Effector memory CD4-positive, alpha-beta T cell (primary cell): Measurements from ENCODE around the gene UQCC3.
A peak's percentile ranks its signal among the peaks of the same experiment; 100 is the strongest.

Source experiments
- DNase-seq, 3 donors: peaks; one replicate each; pipeline ENCODE4 v3.0.0-alpha.2; 2020
- H3K27ac ChIP-seq: 2 replicates; pipeline ENCODE4 v1.7.0; 2013; ENCODE audit warnings: mild to moderate bottlenecking, low read length, moderate library complexity; ENCODE audit not compliant: insufficient read depth, poor library complexity, severe bottlenecking
- H3K27me3 ChIP-seq: replicated peaks from 2 replicates; pipeline ENCODE4 v1.7.0; 2013; ENCODE audit warnings: mild to moderate bottlenecking, low read length; ENCODE audit not compliant: insufficient read depth, control insufficient read depth, poor library complexity, severe bottlenecking
- H3K36me3 ChIP-seq: 2 replicates; pipeline ENCODE4 v1.7.0; 2013; ENCODE audit warnings: mild to moderate bottlenecking, low read length, moderate library complexity; ENCODE audit not compliant: control insufficient read depth, insufficient read depth
- H3K4me1 ChIP-seq: 2 replicates; pipeline ENCODE4 v1.7.0; 2013; ENCODE audit warnings: low read length, mild to moderate bottlenecking; ENCODE audit not compliant: control insufficient read depth, insufficient read depth, poor library complexity, severe bottlenecking
- H3K4me3 ChIP-seq: 2 replicates; pipeline ENCODE4 v1.7.0; 2013; ENCODE audit warnings: low read length, low read depth, mild to moderate bottlenecking; ENCODE audit not compliant: insufficient read depth, poor library complexity, severe bottlenecking
- H3K9me3 ChIP-seq: 2 replicates; pipeline ENCODE4 v1.7.0; 2013; ENCODE audit warnings: mild to moderate bottlenecking, low read length, moderate library complexity; ENCODE audit not compliant: control insufficient read depth

UQCC3 gene

GRCh38 chr11:62710001-62710345 lies 38.5 kb downstream of the UQCC3 start:
- H3K27me3 ChIP-seq: no peaks in the 10 kb centered on the region
- H3K4me3 ChIP-seq: peak overlapping the region; percentile 70
- peaks cover 18% of the 10 kb centered on the region for H3K36me3 ChIP-seq
- peak overlapping the region; percentile 95 for H3K27ac ChIP-seq
- H3K4me1 ChIP-seq: peaks cover 32% of the 10 kb centered on the region
- H3K9me3 ChIP-seq: no peaks in the 10 kb centered on the region
- DNase-seq: no peak

GRCh38 chr11:62712276-62712812 lies 40.9 kb downstream of the UQCC3 start:
- peaks cover 17% of the 10 kb centered on the region for H3K4me1 ChIP-seq
- DNase-seq: no peak
- no peaks in the 10 kb centered on the region for H3K27me3 ChIP-seq
- no peak overlapping the region for H3K4me3 ChIP-seq
- H3K9me3 ChIP-seq: no peaks in the 10 kb centered on the region
- H3K36me3 ChIP-seq: peaks cover 42% of the 10 kb centered on the region
- H3K27ac ChIP-seq: peak overlapping the region; percentile 33

DNA sequence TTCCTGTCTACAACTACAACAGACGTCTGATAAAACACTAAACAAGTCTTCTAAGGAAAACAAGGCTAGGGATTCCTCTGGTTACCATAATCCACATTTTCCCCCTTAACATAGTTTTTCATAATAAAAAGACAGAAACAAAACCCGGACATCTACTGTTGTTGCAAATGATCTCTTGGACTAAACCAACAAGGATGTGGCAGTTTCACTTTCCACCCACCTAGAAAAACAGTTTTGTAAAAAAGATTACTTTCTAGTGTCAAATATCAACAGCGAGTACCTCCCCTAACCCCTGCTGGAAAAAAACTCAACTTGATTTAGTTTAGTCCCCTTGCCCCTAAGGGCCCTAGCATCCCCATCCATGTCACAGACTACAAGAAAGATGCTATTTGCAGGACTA lies 41.4 kb downstream of the UQCC3 start:
- H3K27ac ChIP-seq: peak overlapping the region; percentile 33
- H3K9me3 ChIP-seq: no peaks in the 10 kb centered on the region
- no peak for DNase-seq
- peaks cover 17% of the 10 kb centered on the region for H3K4me1 ChIP-seq
- peaks cover 46% of the 10 kb centered on the region for H3K36me3 ChIP-seq
- no peaks in the 10 kb centered on the region for H3K27me3 ChIP-seq
- no peak overlapping the region for H3K4me3 ChIP-seq

DNA sequence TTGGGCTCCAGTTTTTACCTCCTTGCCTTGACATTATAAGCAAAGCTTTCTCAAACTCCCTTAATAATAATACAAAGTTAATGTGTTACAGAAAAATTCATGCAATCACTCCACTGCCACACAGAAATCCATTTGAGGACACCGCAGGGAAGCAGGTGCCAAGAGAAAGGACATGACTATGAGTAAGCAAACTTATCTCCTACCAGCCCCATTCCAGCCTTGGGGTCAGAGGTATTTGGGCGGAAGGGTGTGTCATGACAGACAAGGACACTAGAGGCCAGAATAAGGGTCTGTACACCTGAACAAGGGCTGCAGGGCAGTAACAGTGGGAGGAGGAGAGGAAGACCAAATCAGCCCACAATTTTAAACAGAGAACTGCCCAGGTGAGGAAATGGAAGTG lies 41.9 kb downstream of the UQCC3 start:
- peaks cover 50% of the 10 kb centered on the region for H3K36me3 ChIP-seq
- H3K4me1 ChIP-seq: peaks cover 15% of the 10 kb centered on the region
- H3K27ac ChIP-seq: peak overlapping the region; percentile 16
- DNase-seq: no peak
- H3K9me3 ChIP-seq: no peaks in the 10 kb centered on the region
- no peaks in the 10 kb centered on the region for H3K27me3 ChIP-seq
- no peak overlapping the region for H3K4me3 ChIP-seq

DNA sequence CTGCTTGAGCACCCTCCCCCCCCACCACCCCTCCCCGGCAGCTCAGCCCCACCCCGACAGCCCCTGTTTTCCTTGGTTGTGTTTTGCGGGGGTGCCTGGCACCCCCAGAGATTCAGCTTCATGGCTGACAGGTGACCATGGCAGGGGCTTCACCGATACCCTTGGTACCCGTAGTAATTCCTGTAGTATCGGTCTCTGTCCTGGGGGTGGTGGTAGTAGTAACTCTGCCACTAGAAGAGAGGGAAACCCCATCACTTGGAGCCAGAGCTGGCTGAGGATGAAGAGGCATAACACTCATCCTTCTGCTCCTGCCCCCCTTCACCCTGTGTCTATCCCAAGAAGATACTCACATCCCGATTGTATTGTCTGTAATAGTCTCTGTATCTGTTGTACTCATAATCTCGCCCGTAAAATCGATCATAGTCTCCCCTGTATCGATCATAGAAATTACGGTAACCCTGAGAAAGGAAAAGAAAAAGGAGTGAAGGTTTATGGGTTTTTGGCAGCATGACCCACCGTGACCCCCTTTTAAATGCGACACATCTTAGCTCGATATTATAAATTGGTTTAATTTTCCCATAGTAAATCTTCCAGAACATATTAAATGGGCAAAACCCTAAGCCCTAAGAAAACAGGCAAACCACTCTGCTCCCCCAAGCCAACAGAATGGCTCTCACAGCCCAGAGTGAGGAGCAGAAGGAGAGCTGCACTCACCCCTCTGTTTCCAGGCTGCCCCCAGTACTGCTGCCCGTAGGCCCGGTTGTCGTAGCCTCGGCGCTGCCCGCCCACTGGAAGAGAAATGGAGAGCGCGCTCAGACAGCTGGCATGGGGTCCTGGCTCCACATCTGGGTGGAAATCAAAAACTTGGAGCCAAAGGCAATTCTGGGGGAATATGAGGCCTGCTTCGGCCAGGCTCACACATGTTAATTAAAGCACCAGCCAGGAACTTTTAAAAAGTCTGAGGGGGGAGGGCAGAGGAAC lies 44.0 kb downstream of the UQCC3 start:
- DNase-seq: no peak
- H3K9me3 ChIP-seq: no peaks in the 10 kb centered on the region
- no peak overlapping the region for H3K27ac ChIP-seq
- no peaks in the 10 kb centered on the region for H3K27me3 ChIP-seq
- peaks cover 2% of the 10 kb centered on the region for H3K4me1 ChIP-seq
- H3K36me3 ChIP-seq: peaks cover 71% of the 10 kb centered on the region
- no peak overlapping the region for H3K4me3 ChIP-seq

GRCh38 chr11:62716206-62716605 lies 44.7 kb downstream of the UQCC3 start:
- H3K36me3 ChIP-seq: peaks cover 77% of the 10 kb centered on the region
- no peaks in the 10 kb centered on the region for H3K4me1 ChIP-seq
- no peak for DNase-seq
- H3K27ac ChIP-seq: peak overlapping the region; percentile 1
- H3K4me3 ChIP-seq: no peak overlapping the region
- no peaks in the 10 kb centered on the region for H3K27me3 ChIP-seq
- H3K9me3 ChIP-seq: no peaks in the 10 kb centered on the region

DNA sequence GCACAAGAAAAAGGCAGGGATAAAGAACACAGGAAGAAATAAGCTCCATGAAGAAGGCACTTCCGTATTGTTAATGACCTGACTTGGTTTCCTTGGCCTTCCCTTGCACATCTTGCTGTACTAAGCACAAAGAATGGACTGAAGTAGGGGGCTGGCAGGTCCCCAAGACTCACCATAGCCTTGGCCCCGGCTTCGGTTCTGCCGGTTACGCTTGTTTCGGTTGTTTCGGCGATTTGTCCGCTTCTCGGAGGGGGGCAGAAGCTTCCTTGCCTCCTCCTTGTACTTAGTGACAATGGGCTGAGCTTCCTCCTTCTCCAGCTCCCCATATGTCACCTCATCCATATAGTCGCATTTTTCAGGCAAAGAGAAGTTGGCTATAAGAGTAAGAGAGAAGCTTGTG lies 45.3 kb downstream of the UQCC3 start:
- Histone ChIP-seq H3K27me3 (no peaks in the 10 kb centered on the region), H3K9me3 (no peaks in the 10 kb centered on the region), H3K4me3 (no peak overlapping the region), H3K4me1 (no peaks in the 10 kb centered on the region), H3K27ac (no peak overlapping the region), H3K36me3 (peaks cover 83% of the 10 kb centered on the region)
- DNase-seq: no peak

- Histone ChIP-seq H3K27ac (no peak overlapping the region), H3K36me3 (peaks cover 90% of the 10 kb centered on the region), H3K27me3 (no peaks in the 10 kb centered on the region), H3K4me1 (peaks cover 4% of the 10 kb centered on the region), H3K9me3 (no peaks in the 10 kb centered on the region), H3K4me3 (no peak overlapping the region)
- DNase-seq: no peak
These were observed 48.0 kb downstream of the UQCC3 start for GRCh38 chr11:62719302-62719978.

DNA sequence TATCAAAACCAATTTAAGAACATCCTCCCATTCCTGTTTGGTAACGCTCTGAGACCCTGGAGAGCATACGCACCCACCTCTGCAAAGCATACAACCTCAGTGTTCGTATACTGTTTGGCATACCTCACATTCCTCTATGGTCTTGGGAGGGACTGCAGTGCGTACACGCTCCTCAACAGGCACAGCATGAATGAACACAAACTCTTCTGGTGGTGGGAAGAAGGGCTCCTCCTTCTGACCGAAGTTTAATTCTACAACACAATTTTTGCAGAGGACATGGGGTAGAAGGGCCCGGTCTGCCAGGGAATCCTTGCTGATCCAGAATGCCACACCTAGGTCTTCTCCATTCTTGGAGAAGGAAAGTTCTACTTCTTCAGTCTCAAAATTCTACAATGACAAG lies 50.5 kb downstream of the UQCC3 start:
- peaks cover 20% of the 10 kb centered on the region for H3K4me1 ChIP-seq
- DNase-seq: no peak
- no peaks in the 10 kb centered on the region for H3K27me3 ChIP-seq
- no peak overlapping the region for H3K27ac ChIP-seq
- H3K4me3 ChIP-seq: no peak overlapping the region
- peaks cover 66% of the 10 kb centered on the region for H3K36me3 ChIP-seq
- no peaks in the 10 kb centered on the region for H3K9me3 ChIP-seq
